ENCODE data around the gene PVR. TPM values are rescaled to one million over a fixed set of nuclear protein-coding genes. Genes with fewer than 3 reads are reported as not detected.
A peak's percentile ranks its signal among the peaks of the same experiment; 100 is the strongest.
"Not testable (repeated sequence)": the region's sequence is repeated elsewhere in the genome, so short reads cannot be mapped to it uniquely, and the experiment has no call there.

The PVR gene
- total RNA-seq, 1 experiment from 2014 or later: 34.2 TPM

- no peak for DNase-seq (ENCODE audit: low read depth)
Measured at GRCh38 chr19:44672226-44672625, 28.5 kb downstream of the PVR start.

DNA sequence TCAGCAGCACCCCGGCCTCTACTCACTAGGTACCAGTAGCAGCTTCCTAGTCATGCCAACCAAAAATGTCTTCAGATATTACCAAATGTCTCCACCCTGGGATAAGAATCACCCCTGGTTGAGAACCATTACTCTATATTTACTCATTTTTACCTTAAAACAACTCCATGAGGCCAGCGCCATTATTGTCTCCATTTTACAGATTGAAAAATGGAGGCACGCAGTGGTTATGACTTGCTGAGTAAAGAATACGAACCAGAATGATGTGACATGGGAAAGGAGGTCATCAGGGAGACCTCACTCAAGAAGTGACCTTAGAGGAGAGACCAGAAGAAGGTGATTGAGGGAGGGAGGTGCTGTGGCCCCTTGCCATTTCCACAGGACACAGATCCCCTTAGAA, 29.8 kb downstream of the PVR start:
- DNase-seq (ENCODE audit: low read depth): no peak

DNA sequence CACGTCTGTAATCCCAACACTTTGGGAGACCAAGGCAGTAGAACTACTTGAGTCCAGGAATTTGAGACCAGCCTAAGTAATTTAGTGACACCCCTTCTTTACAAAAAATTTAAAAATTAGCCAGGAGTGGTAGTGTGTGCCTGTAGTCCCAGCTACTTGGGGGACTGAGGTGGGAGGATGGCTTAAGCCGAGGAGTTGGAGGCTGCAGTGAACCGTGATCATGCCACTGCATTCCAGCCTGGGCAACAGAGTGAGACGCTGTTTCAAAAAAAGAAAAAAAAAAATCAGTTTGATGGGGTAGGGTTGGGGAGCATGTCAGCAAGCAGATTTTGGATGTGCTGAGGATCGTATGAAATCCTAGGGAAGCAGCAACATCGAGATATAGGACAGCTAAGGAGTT, 31.8 kb downstream of the PVR start:
- DNase-seq (ENCODE audit: low read depth): no peak

- DNase-seq (ENCODE audit: low read depth): peak; percentile 79
Measured at GRCh38 chr19:44677019-44677811, 33.5 kb downstream of the PVR start.

- DNase-seq (ENCODE audit: low read depth): no peak
Measured at GRCh38 chr19:44680536-44680935, 36.8 kb downstream of the PVR start.

- no peak for DNase-seq (ENCODE audit: low read depth)
Measured at GRCh38 chr19:44681992-44682790, 38.5 kb downstream of the PVR start.

- no peak for DNase-seq (ENCODE audit: low read depth)
Measured at GRCh38 chr19:44682807-44683206, 39.1 kb downstream of the PVR start.

- no peak for DNase-seq (ENCODE audit: low read depth)
Measured at GRCh38 chr19:44683434-44684210, 39.9 kb downstream of the PVR start.

GRCh38 chr19:44684396-44684795, 40.7 kb downstream of the PVR start:
- not testable (repeated sequence) for DNase-seq (ENCODE audit: low read depth)

GRCh38 chr19:44684892-44685863, 41.5 kb downstream of the PVR start:
- DNase-seq (ENCODE audit: low read depth): peak; percentile 97

GRCh38 chr19:44685877-44686276, 42.2 kb downstream of the PVR start:
- DNase-seq (ENCODE audit: low read depth): peak; percentile 57

GRCh38 chr19:44686896-44687295, 43.2 kb downstream of the PVR start:
- DNase-seq (ENCODE audit: low read depth): no peak

GRCh38 chr19:44687888-44688287, 44.2 kb downstream of the PVR start:
- no peak for DNase-seq (ENCODE audit: low read depth)

DNA sequence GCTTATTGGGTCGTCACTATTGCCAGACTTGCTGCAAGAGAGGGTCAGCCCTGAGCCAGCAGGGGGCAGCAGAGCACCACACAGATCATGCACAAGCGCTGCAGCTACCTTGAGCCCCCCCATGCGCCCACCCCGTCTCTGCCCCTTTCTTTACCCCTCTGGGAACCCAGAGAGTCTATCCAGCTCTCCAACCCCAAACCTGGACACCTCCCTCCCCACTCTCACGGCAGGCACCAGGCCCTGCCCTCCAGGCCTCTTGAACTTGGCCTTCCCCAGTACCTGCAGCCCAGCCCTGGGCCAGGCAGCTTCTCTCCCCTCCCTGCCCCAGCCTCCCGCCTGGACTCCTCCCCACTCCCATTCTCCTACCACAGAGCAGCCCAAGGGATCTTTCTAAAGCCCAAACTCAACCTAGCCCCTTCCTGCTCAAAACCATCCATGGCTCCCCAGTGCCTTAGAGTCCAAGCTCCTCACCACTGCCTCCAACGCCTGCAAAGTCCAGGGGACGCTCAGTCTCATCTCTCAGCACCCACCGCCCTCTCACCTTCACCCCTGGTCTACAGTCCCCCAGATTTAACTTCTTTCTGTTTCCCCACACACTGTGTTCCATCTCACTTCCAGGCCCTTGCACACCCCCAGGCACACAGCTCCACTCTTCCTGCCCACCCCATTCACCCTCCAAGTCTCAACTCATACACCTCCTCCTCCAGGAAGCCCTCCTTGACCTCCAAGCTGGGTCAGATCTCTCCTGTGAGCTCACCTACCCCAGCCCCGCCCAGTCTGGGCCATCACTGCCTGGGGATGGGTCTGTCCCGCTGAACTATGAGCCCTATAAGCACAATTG, 45.8 kb downstream of the PVR start:
- peak; percentile 60 for DNase-seq (ENCODE audit: low read depth)

DNA sequence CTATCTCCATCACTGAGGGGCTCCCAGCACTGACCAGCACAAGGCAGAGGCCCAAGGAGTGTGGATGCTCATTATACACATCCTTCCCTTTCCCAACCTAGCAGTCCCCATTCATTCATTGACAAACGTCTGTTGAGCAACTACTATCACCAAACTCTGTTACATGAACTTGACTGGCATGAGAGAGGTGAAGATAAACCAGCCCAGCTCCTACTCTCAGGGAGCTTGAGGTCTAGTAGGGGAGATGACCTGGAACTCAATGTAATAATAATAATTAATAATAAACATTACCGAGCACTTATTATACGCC, 46.4 kb downstream of the PVR start:
- no peak for DNase-seq (ENCODE audit: low read depth)

GRCh38 chr19:44692379-44692721, 48.6 kb downstream of the PVR start:
- no peak for DNase-seq (ENCODE audit: low read depth)

- DNase-seq (ENCODE audit: low read depth): no peak
Measured at GRCh38 chr19:44694184-44694579, 50.5 kb downstream of the PVR start.

DNA sequence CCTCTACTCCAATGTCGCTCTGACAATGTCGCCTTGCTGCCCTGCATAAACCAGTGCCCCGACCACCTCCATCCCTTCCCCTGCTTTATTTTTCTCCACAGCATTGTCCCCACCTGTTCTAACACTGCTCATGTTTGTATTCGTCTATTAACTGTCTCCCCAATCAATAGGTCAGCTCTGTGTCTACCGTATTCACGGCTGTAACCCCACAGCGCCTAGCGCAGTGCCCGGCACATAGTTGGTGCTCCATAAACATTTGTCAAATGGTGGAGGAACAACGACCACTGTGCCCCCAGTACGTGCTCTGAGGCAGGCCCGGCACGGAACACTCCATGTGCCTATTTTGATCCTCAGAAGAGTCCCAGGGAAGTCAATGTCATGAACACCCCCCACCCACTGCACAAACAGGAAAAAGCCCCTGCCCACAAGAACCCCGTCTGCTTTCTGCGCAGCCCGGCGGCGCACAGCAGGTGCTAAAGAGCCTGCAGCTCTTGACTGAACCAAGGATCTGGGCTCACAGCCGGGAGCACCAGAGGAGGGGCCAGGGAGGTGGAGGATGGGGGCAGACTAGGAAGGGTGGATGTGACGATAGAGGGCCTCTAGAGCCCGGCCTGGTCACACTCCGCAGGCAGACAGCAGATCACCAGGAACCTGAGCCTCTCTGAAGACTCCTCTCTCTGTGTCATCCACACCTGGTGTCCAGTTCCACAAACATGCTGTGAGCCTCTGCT, 53.4 kb downstream of the PVR start:
- no peak for DNase-seq (ENCODE audit: low read depth)

DNA sequence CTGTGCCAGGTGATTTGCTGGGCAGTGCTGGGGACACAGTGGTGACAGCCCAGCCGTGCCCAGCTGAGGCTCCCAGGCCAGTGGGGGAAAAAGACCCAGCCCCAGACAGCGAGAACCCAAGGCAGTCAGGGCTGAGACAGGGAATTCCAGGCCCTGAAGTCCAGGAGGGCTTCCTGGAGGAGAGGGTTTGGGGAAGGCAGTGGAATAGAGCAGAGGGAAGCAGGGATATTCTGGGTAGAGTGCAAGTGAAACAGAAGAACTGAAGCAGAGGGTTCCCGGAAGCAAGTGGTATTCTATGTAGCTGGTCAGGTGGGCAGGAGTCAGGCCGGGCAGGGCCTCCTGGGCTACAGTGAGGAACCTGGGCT, 53.9 kb downstream of the PVR start:
- DNase-seq (ENCODE audit: low read depth): no peak

Measured in RPMI7951 (cell line).